ENCODE results near the gene PTPN4.

DNA sequence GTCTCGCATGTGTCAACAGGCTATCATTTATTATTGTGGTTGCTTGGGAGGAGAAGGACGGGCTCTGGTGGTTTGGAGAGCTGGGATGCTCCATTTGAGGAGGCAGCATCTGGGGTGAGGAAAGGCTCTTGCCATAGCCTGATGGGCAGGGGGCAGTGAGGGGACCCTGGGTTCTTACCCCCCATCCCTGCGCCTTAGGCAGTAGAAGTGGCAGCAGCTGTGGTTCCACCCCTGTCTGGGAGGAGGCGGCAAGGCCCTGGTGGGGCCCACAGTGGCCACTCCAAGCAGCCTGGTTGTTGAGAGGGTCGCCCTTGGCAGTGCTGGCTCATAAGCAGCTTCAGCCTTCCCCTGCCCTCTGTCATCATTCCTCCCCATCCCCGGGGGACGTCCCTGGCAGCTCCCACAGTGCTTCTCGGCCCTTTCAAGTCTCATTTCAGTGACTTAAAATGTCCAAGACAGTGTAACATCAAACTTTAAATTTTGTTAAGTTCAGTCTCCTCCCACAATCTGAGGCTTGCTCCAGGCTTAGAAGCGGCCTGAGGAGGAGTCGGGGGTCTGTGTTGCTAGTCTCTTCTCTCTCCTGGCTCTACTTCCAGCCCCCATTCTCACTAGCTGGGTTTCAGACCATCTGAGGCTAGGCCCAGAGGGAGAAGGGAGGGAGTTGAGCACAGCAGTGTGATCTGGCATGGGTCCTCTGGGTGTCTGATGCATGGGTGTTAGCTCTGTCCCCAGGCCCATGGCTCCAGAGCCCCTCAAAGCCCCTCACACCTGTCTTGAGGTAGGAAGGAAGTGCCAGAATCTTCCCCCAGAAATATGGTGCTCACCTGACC, 34.9 kb upstream of the PTPN4 start:
- TF ChIP-seq, protein P1, sequence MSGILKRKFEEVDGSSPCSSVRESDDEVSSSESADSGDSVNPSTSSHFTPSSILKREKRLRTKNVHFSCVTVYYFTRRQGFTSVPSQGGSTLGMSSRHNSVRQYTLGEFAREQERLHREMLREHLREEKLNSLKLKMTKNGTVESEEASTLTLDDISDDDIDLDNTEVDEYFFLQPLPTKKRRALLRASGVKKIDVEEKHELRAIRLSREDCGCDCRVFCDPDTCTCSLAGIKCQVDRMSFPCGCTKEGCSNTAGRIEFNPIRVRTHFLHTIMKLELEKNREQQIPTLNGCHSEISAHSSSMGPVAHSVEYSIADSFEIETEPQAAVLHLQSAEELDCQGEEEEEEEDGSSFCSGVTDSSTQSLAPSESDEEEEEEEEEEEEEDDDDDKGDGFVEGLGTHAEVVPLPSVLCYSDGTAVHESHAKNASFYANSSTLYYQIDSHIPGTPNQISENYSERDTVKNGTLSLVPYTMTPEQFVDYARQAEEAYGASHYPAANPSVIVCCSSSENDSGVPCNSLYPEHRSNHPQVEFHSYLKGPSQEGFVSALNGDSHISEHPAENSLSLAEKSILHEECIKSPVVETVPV (CRISPR knock-in tag; IDR thresholded peaks at IDR 0.05), result no peak
- TF ChIP-seq RARB (CRISPR knock-in tag; IDR thresholded peaks at IDR 0.05), result no peak
- TF ChIP-seq, protein P2, sequence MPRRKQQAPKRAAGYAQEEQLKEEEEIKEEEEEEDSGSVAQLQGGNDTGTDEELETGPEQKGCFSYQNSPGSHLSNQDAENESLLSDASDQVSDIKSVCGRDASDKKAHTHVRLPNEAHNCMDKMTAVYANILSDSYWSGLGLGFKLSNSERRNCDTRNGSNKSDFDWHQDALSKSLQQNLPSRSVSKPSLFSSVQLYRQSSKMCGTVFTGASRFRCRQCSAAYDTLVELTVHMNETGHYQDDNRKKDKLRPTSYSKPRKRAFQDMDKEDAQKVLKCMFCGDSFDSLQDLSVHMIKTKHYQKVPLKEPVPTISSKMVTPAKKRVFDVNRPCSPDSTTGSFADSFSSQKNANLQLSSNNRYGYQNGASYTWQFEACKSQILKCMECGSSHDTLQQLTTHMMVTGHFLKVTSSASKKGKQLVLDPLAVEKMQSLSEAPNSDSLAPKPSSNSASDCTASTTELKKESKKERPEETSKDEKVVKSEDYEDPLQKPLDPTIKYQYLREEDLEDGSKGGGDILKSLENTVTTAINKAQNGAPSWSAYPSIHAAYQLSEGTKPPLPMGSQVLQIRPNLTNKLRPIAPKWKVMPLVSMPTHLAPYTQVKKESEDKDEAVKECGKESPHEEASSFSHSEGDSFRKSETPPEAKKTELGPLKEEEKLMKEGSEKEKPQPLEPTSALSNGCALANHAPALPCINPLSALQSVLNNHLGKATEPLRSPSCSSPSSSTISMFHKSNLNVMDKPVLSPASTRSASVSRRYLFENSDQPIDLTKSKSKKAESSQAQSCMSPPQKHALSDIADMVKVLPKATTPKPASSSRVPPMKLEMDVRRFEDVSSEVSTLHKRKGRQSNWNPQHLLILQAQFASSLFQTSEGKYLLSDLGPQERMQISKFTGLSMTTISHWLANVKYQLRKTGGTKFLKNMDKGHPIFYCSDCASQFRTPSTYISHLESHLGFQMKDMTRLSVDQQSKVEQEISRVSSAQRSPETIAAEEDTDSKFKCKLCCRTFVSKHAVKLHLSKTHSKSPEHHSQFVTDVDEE (CRISPR knock-in tag; IDR thresholded peaks at IDR 0.05), result no peak
- TF ChIP-seq TCF4 (CRISPR knock-in tag; IDR thresholded peaks at IDR 0.05; ENCODE audit: borderline replicate concordance), result no peak
- TF ChIP-seq, protein P3, sequence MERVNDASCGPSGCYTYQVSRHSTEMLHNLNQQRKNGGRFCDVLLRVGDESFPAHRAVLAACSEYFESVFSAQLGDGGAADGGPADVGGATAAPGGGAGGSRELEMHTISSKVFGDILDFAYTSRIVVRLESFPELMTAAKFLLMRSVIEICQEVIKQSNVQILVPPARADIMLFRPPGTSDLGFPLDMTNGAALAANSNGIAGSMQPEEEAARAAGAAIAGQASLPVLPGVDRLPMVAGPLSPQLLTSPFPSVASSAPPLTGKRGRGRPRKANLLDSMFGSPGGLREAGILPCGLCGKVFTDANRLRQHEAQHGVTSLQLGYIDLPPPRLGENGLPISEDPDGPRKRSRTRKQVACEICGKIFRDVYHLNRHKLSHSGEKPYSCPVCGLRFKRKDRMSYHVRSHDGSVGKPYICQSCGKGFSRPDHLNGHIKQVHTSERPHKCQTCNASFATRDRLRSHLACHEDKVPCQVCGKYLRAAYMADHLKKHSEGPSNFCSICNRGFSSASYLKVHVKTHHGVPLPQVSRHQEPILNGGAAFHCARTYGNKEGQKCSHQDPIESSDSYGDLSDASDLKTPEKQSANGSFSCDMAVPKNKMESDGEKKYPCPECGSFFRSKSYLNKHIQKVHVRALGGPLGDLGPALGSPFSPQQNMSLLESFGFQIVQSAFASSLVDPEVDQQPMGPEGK (CRISPR knock-in tag; IDR thresholded peaks at IDR 0.05; ENCODE audit: borderline replicate concordance), result no peak
- TF ChIP-seq ZNF565 (CRISPR knock-in tag; conservative IDR thresholded peaks at IDR 0.05; ENCODE audit: low read depth), result no peak
- TF ChIP-seq, protein P4, sequence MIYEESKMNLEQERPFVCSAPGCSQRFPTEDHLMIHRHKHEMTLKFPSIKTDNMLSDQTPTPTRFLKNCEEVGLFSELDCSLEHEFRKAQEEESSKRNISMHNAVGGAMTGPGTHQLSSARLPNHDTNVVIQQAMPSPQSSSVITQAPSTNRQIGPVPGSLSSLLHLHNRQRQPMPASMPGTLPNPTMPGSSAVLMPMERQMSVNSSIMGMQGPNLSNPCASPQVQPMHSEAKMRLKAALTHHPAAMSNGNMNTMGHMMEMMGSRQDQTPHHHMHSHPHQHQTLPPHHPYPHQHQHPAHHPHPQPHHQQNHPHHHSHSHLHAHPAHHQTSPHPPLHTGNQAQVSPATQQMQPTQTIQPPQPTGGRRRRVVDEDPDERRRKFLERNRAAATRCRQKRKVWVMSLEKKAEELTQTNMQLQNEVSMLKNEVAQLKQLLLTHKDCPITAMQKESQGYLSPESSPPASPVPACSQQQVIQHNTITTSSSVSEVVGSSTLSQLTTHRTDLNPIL (CRISPR knock-in tag; IDR thresholded peaks at IDR 0.05; ENCODE audit: low read depth), result no peak
- TF ChIP-seq SNAI2 (CRISPR knock-in tag; IDR thresholded peaks at IDR 0.05), result no peak
- TF ChIP-seq ZFP3 (CRISPR knock-in tag; IDR thresholded peaks at IDR 0.05), result no peak
- no peak for TF ChIP-seq ZFP30 (CRISPR knock-in tag; IDR thresholded peaks at IDR 0.05)
- no peak for TF ChIP-seq ZC3H10 (CRISPR knock-in tag; IDR thresholded peaks at IDR 0.05)
- no peak for TF ChIP-seq ARNTL (CRISPR knock-in tag; IDR thresholded peaks at IDR 0.05; ENCODE audit: borderline replicate concordance, low read depth)
- no peak for TF ChIP-seq GLIS3 (CRISPR knock-in tag; IDR thresholded peaks at IDR 0.05)
